Measurements from ENCODE around the gene HBG1. TPM values are rescaled to one million over a fixed set of nuclear protein-coding genes. Genes with fewer than 3 reads are reported as not detected.

The HBG1 gene
- total RNA-seq, 1 experiment from 2014 or later, result not detected

- Histone ChIP-seq H3F3A (ENCODE audit: low read length, unreplicated experiment) (no peaks in the 10 kb centered on the region), H3K9me3 (ENCODE audit: low read length) (no peaks in the 10 kb centered on the region), H3K27ac (ENCODE audit: low read length) (no peak overlapping the region), H2AFZ (ENCODE audit: low read length) (no peak overlapping the region), H3K36me3 (ENCODE audit: low read depth, low read length) (no peaks in the 10 kb centered on the region), H4K20me1 (ENCODE audit: low read length) (no peaks in the 10 kb centered on the region), H3K79me2 (ENCODE audit: low read length) (no peaks in the 10 kb centered on the region), H3K4me3 (ENCODE audit: low read length) (no peak overlapping the region), H3K27me3 (ENCODE audit: low read length) (no peaks in the 10 kb centered on the region), H3K4me2 (ENCODE audit: low read length) (no peak overlapping the region), H3K9ac (ENCODE audit: low read length) (no peak overlapping the region), H3K9me2 (replicated peaks; ENCODE audit: low read length) (no peaks in the 10 kb centered on the region), H3K4me1 (ENCODE audit: insufficient read depth, low read length) (no peaks in the 10 kb centered on the region)
- intact Hi-C loops (cut with micrococcal nuclease), result no loop called here
- ChIA-PET CTCF (no interaction called here), POLR2A (ENCODE audit: unreplicated experiment) (no interaction called here)
- BruUV-seq (replicated peaks), result no TSS peak
- DNase-seq, result no peak
- no peak for ATAC-seq
- no peak for TF ChIP-seq EZH2 (IDR thresholded peaks at IDR 0.05; ENCODE audit: low read length, unreplicated experiment)
- no peak for TF ChIP-seq CTCF (conservative IDR thresholded peaks at IDR 0.05; ENCODE audit: low read depth, low read length)
- no peak for TF ChIP-seq EZH2phosphoT487 (IDR thresholded peaks at IDR 0.05; ENCODE audit: borderline replicate concordance, low read length)
Measured at GRCh38 chr11:5275369-5276110, 25.9 kb upstream of the HBG1 start.

- POLR2A ChIA-PET (ENCODE audit: unreplicated experiment), result no interaction called here
- intact Hi-C loops (cut with micrococcal nuclease), result no loop called here
- H2AFZ ChIP-seq (ENCODE audit: low read length), result no peak overlapping the region
Measured at GRCh38 chr11:5274395-5274794, 24.7 kb upstream of the HBG1 start.

More at GRCh38 chr11:5274395-5274794, 24.7 kb upstream of the HBG1 start:
- Histone ChIP-seq H3K27ac (ENCODE audit: low read length) (no peak overlapping the region), H3K4me1 (ENCODE audit: insufficient read depth, low read length) (no peaks in the 10 kb centered on the region), H3K9ac (ENCODE audit: low read length) (no peak overlapping the region), H3K79me2 (ENCODE audit: low read length) (no peaks in the 10 kb centered on the region), H3K9me3 (ENCODE audit: low read length) (no peaks in the 10 kb centered on the region), H3F3A (ENCODE audit: low read length, unreplicated experiment) (no peaks in the 10 kb centered on the region), H3K4me2 (ENCODE audit: low read length) (no peak overlapping the region), H3K9me2 (replicated peaks; ENCODE audit: low read length) (no peaks in the 10 kb centered on the region), H3K4me3 (ENCODE audit: low read length) (no peak overlapping the region), H4K20me1 (ENCODE audit: low read length) (no peaks in the 10 kb centered on the region), H3K27me3 (ENCODE audit: low read length) (no peaks in the 10 kb centered on the region), H3K36me3 (ENCODE audit: low read depth, low read length) (no peaks in the 10 kb centered on the region)
- CTCF ChIA-PET, result no interaction called here
- TF ChIP-seq EZH2phosphoT487 (IDR thresholded peaks at IDR 0.05; ENCODE audit: borderline replicate concordance, low read length), result no peak
- TF ChIP-seq EZH2 (IDR thresholded peaks at IDR 0.05; ENCODE audit: low read length, unreplicated experiment), result no peak
- no peak for TF ChIP-seq CTCF (conservative IDR thresholded peaks at IDR 0.05; ENCODE audit: low read depth, low read length)
- no peak for ATAC-seq
- BruUV-seq (replicated peaks), result no TSS peak
- DNase-seq, result no peak
